GM18517 (cell line): Measurements from ENCODE around the gene ALDH3B2.
"Not testable (repeated sequence)": the region's sequence is repeated elsewhere in the genome, so short reads cannot be mapped to it uniquely, and the experiment has no call there.

Source experiments
- ATAC-seq: cut with Tn5 transposase; IDR thresholded peaks from one replicate; pipeline ENCODE4 v1.9.1; 2021; ENCODE audit warnings: mild to moderate bottlenecking, moderate library complexity; ENCODE audit not compliant: unreplicated experiment

Gene ALDH3B2

GRCh38 chr11:67662835-67663531 is 11.4 kb downstream of the ALDH3B2 start:
- ATAC-seq: no peak

GRCh38 chr11:67662142-67662834 is 12.1 kb downstream of the ALDH3B2 start:
- no peak for ATAC-seq

DNA sequence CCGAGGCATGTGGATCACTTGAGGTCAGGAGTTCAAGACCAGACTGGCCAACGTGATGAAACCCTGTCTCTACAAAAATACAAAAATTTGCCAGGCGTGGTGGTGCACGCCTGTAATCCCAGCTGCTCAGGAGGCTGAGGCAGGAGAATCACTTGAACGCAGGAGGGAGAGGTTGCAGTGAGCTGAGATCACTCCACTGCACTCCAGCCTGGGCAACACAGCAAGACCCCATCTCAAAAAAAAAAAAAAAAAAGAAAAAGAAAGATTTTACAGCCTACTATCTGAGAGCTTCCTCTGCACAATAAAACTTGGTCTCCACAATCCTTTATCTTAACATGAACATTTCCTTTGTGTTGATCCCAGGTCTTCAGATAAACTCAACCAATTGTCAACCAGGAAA is 13.7 kb downstream of the ALDH3B2 start:
- ATAC-seq: not testable (repeated sequence)

DNA sequence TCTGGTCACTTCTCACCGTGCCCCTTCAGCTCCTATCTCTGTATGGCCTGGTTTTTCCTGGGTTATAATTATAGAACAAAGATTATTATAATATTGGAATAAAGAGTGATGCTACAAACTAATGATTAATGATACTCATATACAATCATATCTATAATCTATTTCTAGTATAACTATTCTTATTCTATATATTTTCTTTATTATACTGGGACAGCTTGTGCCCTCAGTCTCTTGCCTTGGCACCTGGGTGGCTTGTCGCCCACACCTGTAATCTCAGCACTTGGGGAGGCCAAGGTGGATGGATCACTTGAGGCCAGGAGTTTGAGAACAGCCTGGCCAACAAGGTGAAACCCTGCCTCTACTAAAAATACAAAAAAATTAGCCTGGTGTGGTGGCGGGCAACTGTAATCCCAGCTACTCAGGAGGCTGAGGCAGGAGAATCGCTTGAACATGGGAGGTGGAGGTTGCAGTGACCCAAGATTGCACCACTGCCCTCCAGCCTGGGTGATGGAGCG is 14.7 kb downstream of the ALDH3B2 start:
- not testable (repeated sequence) for ATAC-seq

DNA sequence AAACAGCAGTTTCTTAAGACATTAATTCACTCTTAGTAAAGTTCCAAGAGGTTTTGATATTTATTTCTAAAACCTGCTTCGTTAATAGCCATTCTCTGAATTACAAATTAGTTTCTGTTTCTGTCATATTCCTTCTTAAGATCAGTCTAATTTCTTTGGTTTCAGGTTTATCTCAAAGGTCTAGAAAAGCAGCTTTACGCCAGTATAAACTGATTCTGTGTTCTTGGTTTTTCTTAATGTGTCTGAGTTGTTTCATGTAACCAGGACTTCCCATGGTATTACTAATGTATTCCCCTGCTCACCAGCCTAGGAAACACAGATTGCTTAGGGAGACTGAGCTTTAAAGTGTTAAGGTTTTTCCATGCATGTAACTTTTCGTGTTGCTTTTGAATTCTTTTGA is 17.1 kb downstream of the ALDH3B2 start:
- ATAC-seq: no peak

DNA sequence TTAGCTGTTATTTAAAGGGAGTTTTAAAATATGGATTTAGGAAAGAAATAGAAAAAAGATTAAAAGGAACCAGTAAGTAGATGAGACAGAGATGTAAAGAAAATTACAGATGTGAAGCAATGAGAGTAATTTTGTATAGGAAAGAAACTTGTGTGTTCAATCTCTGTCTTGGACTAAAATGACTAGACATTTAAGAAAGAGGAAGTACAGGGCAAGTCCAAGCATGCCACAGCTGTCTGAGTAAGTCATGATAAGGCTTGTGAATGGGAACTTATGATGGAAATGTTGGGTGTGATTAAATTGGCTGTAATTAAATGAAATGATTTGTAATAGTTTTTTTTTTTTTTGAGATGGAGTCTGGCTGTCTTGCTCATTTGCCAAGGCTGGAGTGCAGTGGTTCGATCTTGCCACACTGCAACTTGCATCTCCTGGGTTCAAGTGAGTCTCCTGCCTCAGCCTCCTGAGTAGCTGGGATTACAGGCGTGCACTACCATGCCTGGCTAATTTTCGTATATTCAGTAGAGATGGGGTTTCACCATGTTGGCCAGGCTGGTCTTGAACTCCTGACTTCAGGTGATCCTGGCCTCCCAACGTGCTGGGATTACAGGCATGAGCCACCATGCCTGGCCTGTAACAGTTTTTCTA is 18.0 kb downstream of the ALDH3B2 start:
- no peak for ATAC-seq

DNA sequence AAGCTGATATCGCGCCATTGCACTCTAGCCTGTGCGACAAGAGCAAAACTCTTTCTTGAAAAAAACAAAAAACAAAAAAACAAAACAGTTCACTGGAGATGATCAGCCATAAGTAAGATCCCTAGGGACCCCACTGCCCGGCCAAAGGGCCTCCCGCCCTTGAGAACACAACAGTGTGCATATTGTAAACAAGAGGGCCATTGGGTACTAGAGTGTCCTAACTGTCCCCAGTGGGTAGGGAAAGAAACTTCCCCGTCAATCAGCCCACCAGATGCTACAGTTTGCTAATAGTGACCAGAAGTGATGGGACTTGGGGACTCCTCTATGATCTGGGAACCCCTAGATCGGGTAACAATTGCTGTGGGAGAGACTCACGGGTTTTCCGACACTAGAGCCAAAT is 20.2 kb downstream of the ALDH3B2 start:
- ATAC-seq: no peak

DNA sequence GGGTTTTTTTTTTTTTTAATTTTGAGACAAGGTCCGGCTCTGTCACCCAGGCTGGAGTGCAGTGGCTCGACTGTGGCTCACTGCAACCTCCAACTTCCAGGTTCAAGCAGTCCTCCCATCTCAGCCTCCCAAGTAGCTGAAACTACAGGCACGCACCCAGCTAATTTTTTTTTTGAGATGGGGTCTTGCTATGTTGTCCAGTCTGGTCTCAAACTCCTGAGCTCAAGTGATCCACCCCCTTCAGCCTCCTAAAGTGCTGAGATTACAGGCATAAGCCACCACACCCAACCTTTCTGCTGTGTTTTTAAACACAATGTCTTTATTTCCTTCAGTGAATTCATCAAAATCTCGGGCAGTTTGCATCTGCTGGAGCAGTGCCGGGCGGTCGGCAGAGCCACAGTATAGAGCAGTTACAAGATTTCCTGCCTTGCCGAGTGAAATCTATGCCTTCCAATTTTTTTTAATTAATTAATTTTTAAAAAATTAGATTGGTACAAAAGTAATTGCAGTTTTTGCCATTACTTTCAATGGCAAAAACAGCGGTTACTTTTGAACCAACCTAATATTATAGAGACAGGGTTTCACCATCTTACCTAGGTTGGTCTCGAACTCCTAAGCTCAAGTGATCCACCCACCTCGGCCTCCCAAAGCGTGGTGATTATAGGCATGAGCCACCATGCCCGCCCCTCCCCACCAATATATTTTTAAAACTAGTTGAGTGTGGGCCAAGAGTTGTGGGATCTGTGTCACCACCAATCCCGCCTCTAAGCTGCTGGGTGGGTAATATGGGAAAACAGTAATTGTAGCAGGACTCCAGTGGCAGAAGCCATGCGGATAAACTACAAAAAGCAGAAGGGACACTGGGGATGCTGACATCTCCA is 21.2 kb downstream of the ALDH3B2 start:
- ATAC-seq: no peak

- ATAC-seq: no peak
Measured at GRCh38 chr11:67651976-67652781, 22.2 kb downstream of the ALDH3B2 start.

DNA sequence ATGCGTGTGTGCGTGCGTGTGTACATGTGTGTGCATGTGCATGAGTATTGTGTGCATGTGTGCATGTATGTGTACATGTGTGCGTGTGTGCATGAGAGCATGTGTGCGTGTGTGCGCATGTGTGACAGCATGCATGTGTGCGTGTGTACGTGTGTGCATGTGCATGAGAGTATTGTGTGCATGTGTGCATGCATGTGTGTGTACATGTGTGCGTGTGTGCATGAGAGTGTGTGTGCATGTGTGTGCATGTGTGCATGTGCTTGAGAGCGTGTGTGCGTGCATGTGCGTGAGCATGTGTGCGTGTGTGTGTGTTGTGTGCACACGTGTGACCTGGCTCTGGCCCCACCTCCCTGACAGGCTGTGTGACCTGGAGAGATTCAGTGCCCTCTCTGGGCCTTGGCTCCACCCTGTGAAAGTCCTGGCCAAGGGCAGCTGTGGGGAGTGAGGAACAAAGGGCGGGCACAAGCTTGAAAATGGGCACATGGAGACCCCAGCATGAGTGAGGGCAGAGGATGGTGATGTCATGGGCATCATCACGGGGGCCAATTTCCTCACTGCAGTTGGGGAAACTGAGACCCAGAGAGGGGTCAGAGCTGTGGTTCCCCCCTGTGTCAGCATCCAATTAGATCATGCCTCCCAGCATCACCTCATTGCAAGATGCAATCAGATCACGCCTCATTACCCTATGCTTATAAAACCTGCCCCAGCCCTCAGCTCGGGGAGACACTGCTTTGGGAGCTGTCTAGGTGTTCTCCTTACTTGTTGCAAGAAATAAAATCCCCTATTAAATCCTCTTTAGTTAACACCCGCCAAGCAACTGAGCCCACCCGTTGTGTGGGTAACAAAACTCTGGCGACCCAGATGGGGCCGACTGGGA is 24.6 kb downstream of the ALDH3B2 start:
- ATAC-seq: no peak

DNA sequence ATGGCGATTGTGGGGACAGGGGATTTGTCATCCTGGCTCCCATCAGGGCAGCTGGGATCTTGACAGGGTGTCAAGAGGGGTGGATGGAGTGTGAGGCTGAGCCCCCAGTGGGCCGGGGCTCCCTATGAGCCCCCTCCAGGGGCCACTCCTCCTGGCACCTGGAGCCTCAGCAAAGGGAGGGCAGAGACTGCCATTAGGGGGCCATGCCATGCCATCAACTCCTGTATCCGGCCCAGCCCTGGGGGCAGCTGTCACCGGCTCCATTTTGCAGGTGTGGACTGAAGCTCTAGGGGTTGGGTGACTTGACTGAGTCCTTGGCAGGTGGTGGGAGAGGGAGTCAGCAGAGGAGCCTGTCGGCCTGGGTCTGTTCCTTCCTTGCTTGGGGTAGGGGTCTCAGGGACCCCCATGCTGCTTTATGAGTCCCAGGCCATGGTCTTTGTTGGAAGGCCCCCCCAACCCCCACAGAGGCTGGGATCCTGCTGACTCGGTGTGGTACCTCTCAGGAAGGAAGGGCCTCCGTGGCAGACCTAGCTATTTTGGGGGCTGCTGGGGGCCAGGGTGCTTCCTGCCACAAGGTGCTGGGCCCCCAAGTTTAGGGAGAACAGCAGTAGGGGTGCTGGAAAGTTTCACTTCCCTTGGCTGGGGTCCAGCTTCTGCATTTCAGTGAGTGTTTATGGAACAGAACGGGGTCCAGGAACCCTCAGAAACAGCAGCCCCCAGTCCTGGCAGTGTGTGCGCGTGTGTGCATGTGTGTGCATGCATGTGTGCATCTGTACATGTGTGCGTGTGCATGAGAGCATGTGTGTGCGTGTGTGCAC is 25.4 kb downstream of the ALDH3B2 start:
- ATAC-seq: no peak

DNA sequence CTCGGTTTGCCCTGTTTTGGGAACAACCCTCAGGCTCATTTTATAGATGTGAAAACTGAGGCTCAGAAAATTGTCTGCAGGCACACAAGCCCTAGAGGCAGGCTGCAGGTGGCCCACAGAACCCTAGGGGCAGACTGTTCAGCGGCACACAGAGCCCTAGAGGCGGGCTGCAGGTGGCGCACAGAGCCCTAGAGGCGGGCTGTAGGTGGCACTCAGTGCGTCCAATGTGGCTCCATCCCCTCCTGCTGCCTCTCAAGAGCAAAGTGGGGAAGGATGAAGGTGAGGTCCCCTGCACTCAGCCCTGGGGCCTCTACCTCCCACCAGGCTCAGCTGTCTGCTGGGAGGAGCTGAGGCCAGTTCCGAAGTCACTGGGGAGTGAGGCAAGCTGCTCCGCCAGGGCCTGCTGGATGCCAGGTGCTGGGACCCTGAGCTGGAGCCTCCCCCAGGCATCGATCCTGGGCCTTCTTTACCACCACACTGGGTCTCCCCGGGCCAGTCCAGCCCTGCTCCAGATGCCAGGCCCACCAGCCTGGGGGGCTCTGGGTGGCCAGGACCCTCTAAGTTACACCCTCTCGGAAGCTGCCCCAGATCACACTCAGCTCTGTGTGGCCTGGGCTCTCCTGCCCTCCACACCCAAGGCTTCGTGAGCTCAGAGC is 26.2 kb downstream of the ALDH3B2 start:
- no peak for ATAC-seq

DNA sequence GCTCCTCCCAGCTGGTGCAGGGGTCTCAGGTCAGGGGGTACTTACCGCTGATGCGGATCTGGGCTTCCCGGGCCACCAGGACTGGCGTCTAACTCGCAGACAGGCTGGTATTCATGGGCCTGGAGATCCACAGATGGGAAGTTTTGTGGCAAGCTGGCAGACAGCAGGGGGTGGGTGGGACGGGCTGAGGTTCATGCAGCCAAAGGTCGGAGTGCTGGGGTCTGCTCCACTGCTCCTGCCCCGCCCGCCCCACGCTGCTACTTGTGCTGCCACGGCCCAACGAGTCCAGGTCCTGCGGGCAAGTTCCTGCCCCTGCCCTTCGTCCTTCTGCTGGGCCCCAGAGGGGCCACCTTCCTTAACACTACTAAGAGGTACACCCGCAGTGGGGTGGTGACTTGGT is 27.0 kb downstream of the ALDH3B2 start:
- no peak for ATAC-seq

DNA sequence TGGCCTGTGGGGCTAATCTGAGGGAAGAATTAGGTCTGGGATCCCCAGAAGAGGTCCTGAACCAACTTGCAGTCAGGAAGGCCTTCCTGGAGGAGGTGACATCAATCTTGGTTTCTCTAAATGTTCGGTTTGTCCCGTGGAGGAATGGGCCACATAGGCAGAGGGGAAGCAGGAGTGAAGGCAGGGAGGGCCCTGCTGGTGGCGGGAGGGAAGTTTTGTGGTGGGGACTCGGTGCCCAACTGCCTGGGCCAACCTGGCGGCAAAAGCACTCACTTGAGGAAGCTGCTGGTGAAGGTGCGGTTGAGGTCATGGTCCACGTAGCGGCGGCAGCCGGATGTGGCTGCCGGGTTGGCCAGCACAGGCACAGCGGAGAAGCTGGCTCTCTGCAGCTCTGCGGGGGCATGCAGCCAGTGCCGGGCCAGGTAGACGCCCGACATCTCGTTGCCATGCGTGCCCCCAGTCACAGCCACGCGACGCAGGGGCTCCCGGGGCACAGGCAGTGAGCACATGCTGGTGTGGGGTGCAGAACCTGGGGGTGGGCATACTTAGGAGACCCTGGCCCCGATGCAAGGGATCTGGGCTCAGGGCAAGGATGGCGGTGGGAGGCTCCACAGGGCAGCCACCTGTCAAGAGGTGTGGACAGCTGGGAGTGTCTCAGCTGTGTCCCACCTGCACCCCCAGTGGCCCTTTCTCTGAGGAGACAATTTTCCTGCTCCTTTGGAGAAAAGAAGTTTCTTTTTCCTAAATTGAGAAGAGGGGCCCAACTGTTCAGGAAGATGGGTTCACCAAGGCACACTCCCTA is 27.7 kb downstream of the ALDH3B2 start:
- ATAC-seq: no peak

GRCh38 chr11:67645521-67646461 is 28.6 kb downstream of the ALDH3B2 start:
- no peak for ATAC-seq
